ENCODE measurements around the gene C2orf49. TPM values are rescaled to one million over a fixed set of nuclear protein-coding genes. Genes with fewer than 3 reads are reported as not detected.
A peak's percentile ranks its signal among the peaks of the same experiment; 100 is the strongest.

Gene C2orf49
- total RNA-seq, 1 donor from 2014 or later, result 15.8 TPM

DNA sequence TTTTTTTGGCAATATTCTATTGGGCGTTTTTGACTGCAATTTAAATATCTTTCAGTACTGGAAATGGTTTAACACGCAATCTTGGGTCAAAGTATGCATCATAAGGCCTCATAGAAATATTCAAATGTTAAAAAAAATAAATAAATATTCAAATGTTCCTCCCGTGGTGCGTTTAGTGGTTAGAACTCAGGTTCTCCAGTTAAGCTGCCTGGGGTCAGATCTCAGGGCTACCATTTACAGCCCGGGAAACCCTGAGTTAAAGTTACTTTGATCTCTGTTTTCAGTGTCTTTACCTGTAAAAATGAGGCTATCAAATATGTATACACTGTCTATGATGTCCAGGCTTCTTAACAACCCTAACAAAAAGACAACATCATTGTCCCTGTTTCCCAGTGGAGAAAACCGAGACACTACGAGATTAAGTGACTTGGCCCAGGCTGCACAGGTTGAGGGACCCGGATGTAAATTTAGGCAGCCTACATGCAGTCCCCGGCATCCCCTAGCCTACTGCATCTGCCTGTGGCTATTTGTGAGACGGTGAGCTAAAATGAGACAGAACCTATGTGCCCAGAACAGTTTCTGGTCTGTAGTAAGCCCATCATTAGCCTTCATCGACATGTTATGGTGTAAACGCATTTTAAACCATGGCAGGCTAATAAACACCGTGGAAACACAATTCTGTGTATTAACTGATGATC is 59.8 kb downstream of the C2orf49 start:
- no peak for DNase-seq (ENCODE audit: low spot score)
- H3K4me1 Mint-ChIP-seq (ENCODE audit: unreplicated experiment), result peaks cover 30% of the 10 kb centered on the region
- H3K36me3 Mint-ChIP-seq (ENCODE audit: low read depth, unreplicated experiment), result no peaks in the 10 kb centered on the region
- H3K27me3 Mint-ChIP-seq (ENCODE audit: unreplicated experiment), result peaks cover 5% of the 10 kb centered on the region
- H3K9me3 Mint-ChIP-seq (ENCODE audit: unreplicated experiment), result no peaks in the 10 kb centered on the region
- TF ChIP-seq, protein P1, sequence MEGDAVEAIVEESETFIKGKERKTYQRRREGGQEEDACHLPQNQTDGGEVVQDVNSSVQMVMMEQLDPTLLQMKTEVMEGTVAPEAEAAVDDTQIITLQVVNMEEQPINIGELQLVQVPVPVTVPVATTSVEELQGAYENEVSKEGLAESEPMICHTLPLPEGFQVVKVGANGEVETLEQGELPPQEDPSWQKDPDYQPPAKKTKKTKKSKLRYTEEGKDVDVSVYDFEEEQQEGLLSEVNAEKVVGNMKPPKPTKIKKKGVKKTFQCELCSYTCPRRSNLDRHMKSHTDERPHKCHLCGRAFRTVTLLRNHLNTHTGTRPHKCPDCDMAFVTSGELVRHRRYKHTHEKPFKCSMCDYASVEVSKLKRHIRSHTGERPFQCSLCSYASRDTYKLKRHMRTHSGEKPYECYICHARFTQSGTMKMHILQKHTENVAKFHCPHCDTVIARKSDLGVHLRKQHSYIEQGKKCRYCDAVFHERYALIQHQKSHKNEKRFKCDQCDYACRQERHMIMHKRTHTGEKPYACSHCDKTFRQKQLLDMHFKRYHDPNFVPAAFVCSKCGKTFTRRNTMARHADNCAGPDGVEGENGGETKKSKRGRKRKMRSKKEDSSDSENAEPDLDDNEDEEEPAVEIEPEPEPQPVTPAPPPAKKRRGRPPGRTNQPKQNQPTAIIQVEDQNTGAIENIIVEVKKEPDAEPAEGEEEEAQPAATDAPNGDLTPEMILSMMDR (IDR thresholded peaks at IDR 0.05; ENCODE audit: unreplicated experiment), result no peak
- peak overlapping the region; percentile 71 for H3K4me3 Mint-ChIP-seq (ENCODE audit: unreplicated experiment)
- H3K27ac Mint-ChIP-seq (ENCODE audit: unreplicated experiment), result no peak overlapping the region

DNA sequence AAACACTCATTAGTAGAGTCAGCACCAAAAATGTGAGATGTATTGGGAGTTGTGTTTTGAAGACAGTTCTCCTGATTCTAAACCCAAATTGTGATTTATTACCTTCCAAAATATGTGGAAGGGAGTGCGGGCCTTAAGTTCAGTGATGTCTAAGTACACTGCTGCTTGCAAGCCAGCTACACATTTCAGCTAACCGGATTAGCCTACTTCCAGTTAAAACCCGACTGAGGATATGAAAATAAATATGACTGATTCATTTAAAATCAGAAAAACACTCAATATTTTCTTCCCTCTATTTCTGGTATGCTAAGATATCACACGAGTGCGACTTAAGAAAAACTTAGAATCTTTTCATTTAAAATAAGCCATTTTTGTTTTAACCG is 60.6 kb downstream of the C2orf49 start:
- Mint-ChIP-seq H3K4me3 (ENCODE audit: unreplicated experiment) (peak overlapping the region; percentile 95), H3K4me1 (ENCODE audit: unreplicated experiment) (peaks cover 29% of the 10 kb centered on the region), H3K36me3 (ENCODE audit: low read depth, unreplicated experiment) (no peaks in the 10 kb centered on the region), H3K9me3 (ENCODE audit: unreplicated experiment) (no peaks in the 10 kb centered on the region), H3K27ac (ENCODE audit: unreplicated experiment) (peak overlapping the region; percentile 81), H3K27me3 (ENCODE audit: unreplicated experiment) (peaks cover 5% of the 10 kb centered on the region)
- TF ChIP-seq, protein P1 (IDR thresholded peaks at IDR 0.05; ENCODE audit: unreplicated experiment), result no peak
- no peak for DNase-seq (ENCODE audit: low spot score)

DNA sequence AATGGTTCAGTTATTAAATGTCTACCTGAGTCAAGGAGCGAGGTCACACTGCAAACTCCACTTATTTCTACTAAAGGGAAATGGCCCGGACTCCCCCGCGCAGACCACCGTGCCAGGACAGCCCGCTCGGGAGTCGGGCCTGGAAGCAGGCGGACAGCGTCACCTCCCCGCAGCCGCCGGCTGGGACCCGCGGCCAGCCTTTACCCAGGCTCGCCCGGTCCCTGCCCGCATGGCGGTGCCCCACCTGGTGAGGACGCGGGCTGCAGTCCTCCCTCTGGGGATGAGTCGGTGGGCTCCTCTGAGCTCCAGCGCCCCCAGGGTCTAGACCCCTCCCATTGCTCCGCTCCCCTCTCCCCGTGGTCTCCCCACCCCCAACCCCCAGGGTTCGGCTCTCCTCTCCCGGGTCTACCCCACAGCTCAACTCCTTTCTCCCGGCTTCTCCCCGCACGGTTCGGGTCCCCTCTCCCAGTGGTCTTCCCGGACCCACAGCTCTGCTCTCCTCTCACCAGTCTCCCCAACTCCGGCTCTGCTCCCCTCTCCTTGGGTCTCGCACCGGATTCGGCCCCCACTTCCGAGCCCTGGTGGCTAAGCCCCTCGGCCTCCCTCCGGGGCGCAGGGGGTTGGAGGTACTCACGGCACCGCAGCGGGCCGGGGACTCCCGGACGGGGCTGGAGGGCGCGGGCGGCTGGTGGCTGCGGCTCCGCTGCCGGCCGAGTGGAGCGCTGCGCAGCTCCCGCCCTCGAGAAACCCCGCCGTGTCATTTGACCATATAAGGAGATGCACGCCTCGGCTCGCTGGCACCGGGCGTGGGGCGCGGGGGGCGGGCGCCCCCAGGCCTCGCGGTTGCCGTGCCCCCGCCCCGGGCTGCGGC is 61.2 kb downstream of the C2orf49 start, which contains the start of gene FHL2:
Gene FHL2, minus strand, starts transcription at position 716 of the 871 bp plus-strand sequence. CDS start 12,535 bp downstream, outside the sequence.
- H3K27ac Mint-ChIP-seq (ENCODE audit: unreplicated experiment), result peak within 1 kb of the TSS; percentile 81

More for the DNA sequence above, 61.2 kb downstream of the C2orf49 start, which contains the start of gene FHL2:
- Mint-ChIP-seq H3K36me3 (ENCODE audit: low read depth, unreplicated experiment) (no peaks in the 10 kb centered on the region), H3K4me1 (ENCODE audit: unreplicated experiment) (peaks cover 30% of the 10 kb centered on the region), H3K27me3 (ENCODE audit: unreplicated experiment) (peaks cover 5% of the 10 kb centered on the region), H3K4me3 (ENCODE audit: unreplicated experiment) (peak within 1 kb of the TSS; percentile 95), H3K9me3 (ENCODE audit: unreplicated experiment) (no peaks in the 10 kb centered on the region)
- TF ChIP-seq, protein P1 (IDR thresholded peaks at IDR 0.05; ENCODE audit: unreplicated experiment), result peak; percentile 46
- peak; percentile 84 for DNase-seq (ENCODE audit: low spot score)

Other genes starting within 250 kb of the C2orf49 start
- gene GPR45, start 95.8 kb upstream of the C2orf49 start, total RNA-seq (ENCODE audit: unreplicated experiment), result 0.21 TPM
- 18.8 TPM for gene TGFBRAP1, start 7.8 kb upstream of the C2orf49 start, total RNA-seq (ENCODE audit: unreplicated experiment)
- gene FHL2, start 61.5 kb downstream of the C2orf49 start, total RNA-seq (ENCODE audit: unreplicated experiment), result 18.5 TPM